GM21737 (cell line): ENCODE data around the gene IFNE.

Source experiments
- ATAC-seq: cut with Tn5 transposase; IDR thresholded peaks from one replicate; pipeline ENCODE4 v1.9.1; 2021; ENCODE audit warnings: mild to moderate bottlenecking, moderate library complexity; ENCODE audit not compliant: unreplicated experiment

Gene IFNE

GRCh38 chr9:21482213-21482612 is at the start of gene IFNE:
Gene IFNE (minus strand): TSS chr9:21482313. CDS start chr9:21481694, 619 bp downstream.
- no peak for ATAC-seq

- no peak for ATAC-seq
These were observed 46.2 kb upstream of the IFNE start for GRCh38 chr9:21528123-21528808.

GRCh38 chr9:21527579-21527978 is 45.5 kb upstream of the IFNE start:
- ATAC-seq: no peak

- ATAC-seq: no peak
These were observed 43.1 kb upstream of the IFNE start for GRCh38 chr9:21525174-21525573.

GRCh38 chr9:21524099-21524830 is 42.2 kb upstream of the IFNE start:
- ATAC-seq: no peak

- ATAC-seq: no peak
These were observed 41.2 kb upstream of the IFNE start for GRCh38 chr9:21523021-21524014.

GRCh38 chr9:21522348-21522747 is 40.2 kb upstream of the IFNE start:
- ATAC-seq: no peak

GRCh38 chr9:21521448-21521847 is 39.3 kb upstream of the IFNE start:
- no peak for ATAC-seq

GRCh38 chr9:21520501-21521228 is 38.6 kb upstream of the IFNE start:
- ATAC-seq: no peak

GRCh38 chr9:21519855-21520434 is 37.8 kb upstream of the IFNE start:
- no peak for ATAC-seq

GRCh38 chr9:21516796-21517195 is 34.7 kb upstream of the IFNE start:
- ATAC-seq: no peak

GRCh38 chr9:21513431-21513830 is 31.3 kb upstream of the IFNE start:
- ATAC-seq: no peak

GRCh38 chr9:21510806-21511205 is 28.7 kb upstream of the IFNE start:
- ATAC-seq: no peak

- no peak for ATAC-seq
These were observed 25.3 kb upstream of the IFNE start for GRCh38 chr9:21507483-21507790.

GRCh38 chr9:21506626-21507482 is 24.7 kb upstream of the IFNE start:
- ATAC-seq: no peak

- no peak for ATAC-seq
These were observed 23.5 kb upstream of the IFNE start for GRCh38 chr9:21505425-21506179.

- no peak for ATAC-seq
These were observed 22.8 kb upstream of the IFNE start for GRCh38 chr9:21504894-21505293.

GRCh38 chr9:21504113-21504512 is 22.0 kb upstream of the IFNE start:
- ATAC-seq: no peak

- no peak for ATAC-seq
These were observed 20.5 kb upstream of the IFNE start for GRCh38 chr9:21502586-21502985.
